ENCODE data around the gene SERPINA5. TPM values are rescaled to one million over a fixed set of nuclear protein-coding genes. Genes with fewer than 3 reads are reported as not detected.

Gene SERPINA5
- total and polyA plus RNA-seq, 2 of the 13 experiments (the other 11 are each of a cell fraction or from before 2014, with no cell fraction given), result 449 to 498 TPM

DNA sequence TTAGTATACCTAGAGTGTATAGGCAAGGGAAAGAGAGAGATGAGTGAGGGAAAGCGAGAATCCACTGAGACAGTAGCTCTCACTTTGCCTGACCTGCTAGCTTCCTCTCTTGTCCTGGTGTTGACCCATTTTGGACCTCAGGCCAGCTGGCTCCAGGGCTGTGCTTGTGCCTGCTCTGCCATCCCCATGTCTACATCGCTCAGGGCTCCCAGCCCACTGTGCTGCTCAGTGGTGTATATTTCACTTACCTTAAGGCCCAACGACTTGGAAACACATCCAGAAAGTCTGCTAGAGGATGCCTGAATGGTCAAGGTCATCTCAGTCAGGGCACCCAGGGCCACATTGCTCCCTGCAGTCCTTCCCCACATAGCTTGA, 20.9 kb upstream of the SERPINA5 start (continued):
- TF ChIP-seq IKZF1 (IDR thresholded peaks at IDR 0.05), result no peak
- no peak for TF ChIP-seq ZNF44 (CRISPR knock-in tag; IDR thresholded peaks at IDR 0.05)
- no peak for TF ChIP-seq RFXANK (CRISPR knock-in tag; IDR thresholded peaks at IDR 0.05)
- TF ChIP-seq TCF7 (IDR thresholded peaks at IDR 0.05; ENCODE audit: low read depth), result no peak
- TF ChIP-seq SMC3 (IDR thresholded peaks at IDR 0.05; ENCODE audit: low read length), result no peak
- 0 out of 2 replicates have a peak, but pooled peaks have one; percentile 10 for TF ChIP-seq ARHGAP35 (CRISPR knock-in tag; IDR thresholded peaks at IDR 0.05; ENCODE audit: borderline replicate concordance)
- TF ChIP-seq MAX (IDR thresholded peaks at IDR 0.05), result no peak
- no peak for TF ChIP-seq RARA (CRISPR knock-in tag; IDR thresholded peaks at IDR 0.05)
- no peak for TF ChIP-seq ZNF280B (CRISPR knock-in tag; IDR thresholded peaks at IDR 0.05; ENCODE audit: borderline replicate concordance)
- no peak for TF ChIP-seq HOXA3 (CRISPR knock-in tag; IDR thresholded peaks at IDR 0.05)
- TF ChIP-seq ATF7-NPFF (CRISPR knock-in tag; IDR thresholded peaks at IDR 0.05; ENCODE audit: low read depth), result 0 out of 2 replicates have a peak, but pooled peaks have one; percentile 40

DNA sequence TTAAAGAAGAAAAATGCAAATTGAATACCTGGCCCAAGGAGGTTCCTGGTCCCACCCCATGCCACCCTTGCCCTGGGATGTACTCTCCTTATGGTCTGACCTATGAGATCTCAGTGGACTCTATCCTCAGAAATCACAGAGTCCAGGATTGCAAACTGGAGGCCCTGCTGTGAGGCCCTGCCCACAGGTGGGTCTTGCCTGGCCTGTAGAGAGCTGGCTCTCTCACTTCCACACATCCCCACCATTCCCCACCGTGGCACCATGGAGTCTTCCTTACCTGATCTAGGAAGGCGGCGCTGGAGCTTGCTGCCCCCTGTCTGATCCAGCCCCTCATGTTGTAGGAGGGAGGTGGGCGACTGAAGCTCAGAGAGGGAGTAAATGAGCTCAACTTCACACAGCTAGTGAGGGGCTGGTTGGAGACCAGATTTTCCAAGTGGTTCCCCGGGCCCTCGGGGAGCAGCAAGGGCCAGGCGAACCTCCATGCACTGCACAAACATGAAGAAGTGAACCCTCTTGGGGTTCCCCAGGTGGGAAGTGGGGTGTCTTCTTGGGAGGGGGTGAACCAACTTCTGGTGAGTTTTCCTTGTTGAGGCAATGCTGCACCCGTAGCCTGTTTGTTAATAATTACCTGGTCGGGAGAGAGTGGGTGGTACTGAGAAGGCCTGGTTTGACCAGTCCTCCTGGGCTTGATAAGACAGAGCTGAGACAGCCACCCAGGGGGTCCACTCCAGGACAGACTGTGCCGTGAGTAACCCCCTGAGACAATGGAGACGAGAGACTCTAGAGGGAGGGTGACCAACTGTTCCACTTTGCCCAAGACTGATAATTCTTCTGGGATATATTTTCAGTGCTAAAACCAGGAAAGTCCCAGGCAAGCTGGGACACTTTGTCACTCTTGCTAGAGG, 20.2 kb upstream of the SERPINA5 start, which contains the start of gene SERPINA4:
TSS of gene SERPINA4 (plus strand) at position 692 of the 905 bp plus-strand sequence. CDS start 2,041 bp downstream, outside the sequence.
- BruUV-seq (replicated peaks), result no TSS peak
- intact Hi-C loops (cut with micrococcal nuclease; ENCODE audit: unreplicated experiment), result loop anchor here (5.0 kb wide), 1 partner anchor 36 kb away; no protein-coding TSS in a partner anchor
- H3K36me3 ChIP-seq (replicated peaks in 1 of 2; ENCODE audit: control insufficient read depth in 1 of 2, insufficient read depth in 2 of 2, low read length in 2 of 2), result no peaks in the 10 kb centered on the region
- H4K20me1 ChIP-seq (ENCODE audit: insufficient read depth, low read length), result no peaks in the 10 kb centered on the region
- peak within 1 kb of the TSS; percentile 43 for H2AFZ ChIP-seq (ENCODE audit: low read length)
- 17% methylated on average over 11 of the region's 11 CpGs for WGBS (ENCODE audit: low lambda C conversion rate)
- ChIA-PET CTCF (ENCODE audit: low intra/inter-chr PET ratio, low total read pairs) (no interaction called here), POLR2A (interaction anchor here (0.7 to 4.6 kb wide), 16 partner anchors 10 to 55 kb away, joined by 3 to 51 read pairs (median 4); partner anchors contain the start of genes SERPINA3 and SERPINA5)
- FAIRE-seq, result peak; percentile 64
- peak within 1 kb of the TSS; percentile 52 to 63 (median 57) for H3K4me3 ChIP-seq (replicated peaks in 1 of 3; ENCODE audit: insufficient read depth in 1 of 3, low read depth in 2 of 3, low read length in 3 of 3)
- peaks cover 70% of the 10 kb centered on the region for H3K4me1 ChIP-seq (ENCODE audit: insufficient read depth, low read length)
- in situ Hi-C loops (cut with HindIII; ENCODE audit: extremely low pct_ligation_motif_present, low pct_unique_long_range_greater_than_20kb), result no loop called here
- no peaks in the 10 kb centered on the region for H3K27me3 ChIP-seq (ENCODE audit: control insufficient read depth in 1 of 2, insufficient read depth in 2 of 2, low read length in 2 of 2)
- peak; percentile 88 for ATAC-seq
- peak within 1 kb of the TSS; percentile 79 for H3K4me2 ChIP-seq (ENCODE audit: low read depth, low read length)
- H3K9ac ChIP-seq (ENCODE audit: insufficient read depth, low read depth, low read length), result peak within 1 kb of the TSS; percentile 70
- peak; percentile 50 for DNase-seq (ENCODE audit: low spot score)
- peak within 1 kb of the TSS; percentile 53 for H3K27ac ChIP-seq (ENCODE audit: extremely low read length, insufficient read depth, low read length)
- peaks cover 3% of the 10 kb centered on the region for H3K79me2 ChIP-seq (ENCODE audit: insufficient read depth, low read length)
- H3K9me3 ChIP-seq (ENCODE audit: low read length), result peaks cover 9% of the 10 kb centered on the region; the same call in 1 of the 2 replicates
- 0 out of 4 replicates have a peak, but pooled peaks of 1 of the 2 experiments have one; percentile 40 for TF ChIP-seq HMGXB4 (CRISPR knock-in tag; IDR thresholded peaks at IDR 0.05; ENCODE audit: borderline replicate concordance in 1 of 2, low read depth in 1 of 2)
- TF ChIP-seq AHR (CRISPR knock-in tag; IDR thresholded peaks at IDR 0.05), result no peak
- TF ChIP-seq ZNF460 (CRISPR knock-in tag; IDR thresholded peaks at IDR 0.05; ENCODE audit: borderline replicate concordance), result no peak
